ENCODE measurements around the gene DNAJB9. TPM values are rescaled to one million over a fixed set of nuclear protein-coding genes. Genes with fewer than 3 reads are reported as not detected.

DNAJB9 gene
- total and polyA plus RNA-seq, 2 of the 13 experiments (the other 11 are each of a cell fraction or from before 2014, with no cell fraction given): 8.6 to 16.4 TPM

- TF ChIP-seq HNF1A (IDR thresholded peaks at IDR 0.05; ENCODE audit: low read depth) (no peak), HNF1A (CRISPR knock-in tag; IDR thresholded peaks at IDR 0.05; ENCODE audit: borderline replicate concordance) (no peak), ZFP36L2 (CRISPR knock-in tag; IDR thresholded peaks at IDR 0.05) (no peak), ZNF44 (CRISPR knock-in tag; IDR thresholded peaks at IDR 0.05) (no peak), ZZZ3 (CRISPR knock-in tag; IDR thresholded peaks at IDR 0.05; ENCODE audit: borderline replicate concordance) (no peak), ZNF547 (CRISPR knock-in tag; IDR thresholded peaks at IDR 0.05) (no peak), YEATS2 (CRISPR knock-in tag; IDR thresholded peaks at IDR 0.05; ENCODE audit: borderline replicate concordance) (no peak), AHR (CRISPR knock-in tag; IDR thresholded peaks at IDR 0.05) (no peak)
- TF ChIP-seq, protein P1, sequence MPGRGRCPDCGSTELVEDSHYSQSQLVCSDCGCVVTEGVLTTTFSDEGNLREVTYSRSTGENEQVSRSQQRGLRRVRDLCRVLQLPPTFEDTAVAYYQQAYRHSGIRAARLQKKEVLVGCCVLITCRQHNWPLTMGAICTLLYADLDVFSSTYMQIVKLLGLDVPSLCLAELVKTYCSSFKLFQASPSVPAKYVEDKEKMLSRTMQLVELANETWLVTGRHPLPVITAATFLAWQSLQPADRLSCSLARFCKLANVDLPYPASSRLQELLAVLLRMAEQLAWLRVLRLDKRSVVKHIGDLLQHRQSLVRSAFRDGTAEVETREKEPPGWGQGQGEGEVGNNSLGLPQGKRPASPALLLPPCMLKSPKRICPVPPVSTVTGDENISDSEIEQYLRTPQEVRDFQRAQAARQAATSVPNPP (CRISPR knock-in tag; IDR thresholded peaks at IDR 0.05): no peak
Measured at GRCh38 chr7:108576116-108576515, 6.4 kb downstream of the DNAJB9 start (continued).

- Histone ChIP-seq H3K9me3 (ENCODE audit: low read length) (no peaks in the 10 kb centered on the region), H4K20me1 (ENCODE audit: insufficient read depth, low read length) (no peaks in the 10 kb centered on the region; the same call in 1 of the 2 replicates), H2AFZ (ENCODE audit: low read length) (no peak overlapping the region), H3K4me2 (ENCODE audit: low read depth, low read length) (no peak overlapping the region), H3K4me3 (replicated peaks in 1 of 3; ENCODE audit: insufficient read depth in 1 of 3, low read depth in 2 of 3, low read length in 3 of 3) (no peak overlapping the region), H3K79me2 (ENCODE audit: insufficient read depth, low read length) (no peaks in the 10 kb centered on the region), H3K4me1 (ENCODE audit: insufficient read depth, low read length) (peaks cover 18% of the 10 kb centered on the region), H3K27ac (ENCODE audit: extremely low read length, insufficient read depth, low read length) (no peak overlapping the region), H3K36me3 (replicated peaks in 1 of 2; ENCODE audit: control insufficient read depth in 1 of 2, insufficient read depth in 2 of 2, low read length in 2 of 2) (peaks cover 0 to 7% of the 10 kb centered on the region in 2 experiments; a peak in 2 of 5 replicates), H3K27me3 (ENCODE audit: control insufficient read depth in 1 of 2, insufficient read depth in 2 of 2, low read length in 2 of 2) (no peaks in the 10 kb centered on the region), H3K9ac (ENCODE audit: insufficient read depth, low read depth, low read length) (no peak overlapping the region)
- in situ Hi-C loops (cut with HindIII; ENCODE audit: extremely low pct_ligation_motif_present, low pct_unique_long_range_greater_than_20kb): no loop called here
- intact Hi-C loops (cut with micrococcal nuclease; ENCODE audit: unreplicated experiment): no loop called here
- ChIA-PET CTCF (ENCODE audit: low intra/inter-chr PET ratio, low total read pairs) (no interaction called here), POLR2A (no interaction called here)
- TF ChIP-seq CSRNP2 (CRISPR knock-in tag; conservative IDR thresholded peaks at IDR 0.05; ENCODE audit: low read depth): no peak
- no peak for TF ChIP-seq HNF4A (CRISPR knock-in tag; IDR thresholded peaks at IDR 0.05)
- TF ChIP-seq, protein P2, sequence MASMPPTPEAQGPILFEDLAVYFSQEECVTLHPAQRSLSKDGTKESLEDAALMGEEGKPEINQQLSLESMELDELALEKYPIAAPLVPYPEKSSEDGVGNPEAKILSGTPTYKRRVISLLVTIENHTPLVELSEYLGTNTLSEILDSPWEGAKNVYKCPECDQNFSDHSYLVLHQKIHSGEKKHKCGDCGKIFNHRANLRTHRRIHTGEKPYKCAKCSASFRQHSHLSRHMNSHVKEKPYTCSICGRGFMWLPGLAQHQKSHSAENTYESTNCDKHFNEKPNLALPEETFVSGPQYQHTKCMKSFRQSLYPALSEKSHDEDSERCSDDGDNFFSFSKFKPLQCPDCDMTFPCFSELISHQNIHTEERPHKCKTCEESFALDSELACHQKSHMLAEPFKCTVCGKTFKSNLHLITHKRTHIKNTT (CRISPR knock-in tag; IDR thresholded peaks at IDR 0.05): no peak
- BruUV-seq (replicated peaks): no TSS peak
- FAIRE-seq (no peak), DNase-seq (ENCODE audit: low spot score) (no peak), ATAC-seq (no peak)
- WGBS (ENCODE audit: low lambda C conversion rate): 94% methylated on average over 3 of the region's 7 CpGs
Measured at GRCh38 chr7:108578937-108579336, 9.3 kb downstream of the DNAJB9 start.
